ENCODE data around the gene NTPCR.

Gene NTPCR

GRCh38 chr1:232965124-232965911, 14.9 kb downstream of the NTPCR start:
- DNase-seq, result no peak

- no peak for DNase-seq
Measured at GRCh38 chr1:232965912-232966217, 15.5 kb downstream of the NTPCR start.

- no peak for DNase-seq
Measured at GRCh38 chr1:232966663-232967062, 16.3 kb downstream of the NTPCR start.

GRCh38 chr1:232968391-232968790, 18.0 kb downstream of the NTPCR start:
- no peak for DNase-seq

- DNase-seq, result no peak
Measured at GRCh38 chr1:232968965-232969364, 18.6 kb downstream of the NTPCR start.

- DNase-seq, result no peak
Measured at GRCh38 chr1:232969799-232970198, 19.4 kb downstream of the NTPCR start.

GRCh38 chr1:232970508-232970907, 20.1 kb downstream of the NTPCR start:
- no peak for DNase-seq

GRCh38 chr1:232973652-232974611, 23.5 kb downstream of the NTPCR start:
- DNase-seq, result no peak

GRCh38 chr1:232974971-232975370, 24.6 kb downstream of the NTPCR start:
- no peak for DNase-seq

GRCh38 chr1:232978091-232978634, 27.8 kb downstream of the NTPCR start:
- DNase-seq, result no peak

GRCh38 chr1:232978815-232979214, 28.4 kb downstream of the NTPCR start:
- DNase-seq, result no peak

- no peak for DNase-seq
Measured at GRCh38 chr1:232979558-232979957, 29.1 kb downstream of the NTPCR start.

GRCh38 chr1:232980355-232980978, 30.1 kb downstream of the NTPCR start:
- no peak for DNase-seq

GRCh38 chr1:232980986-232981560, 30.7 kb downstream of the NTPCR start:
- DNase-seq, result no peak

- no peak for DNase-seq
Measured at GRCh38 chr1:232982238-232982944, 32.0 kb downstream of the NTPCR start.

GRCh38 chr1:232983375-232983774, 33.0 kb downstream of the NTPCR start:
- DNase-seq, result no peak

GRCh38 chr1:232983817-232984567, 33.6 kb downstream of the NTPCR start:
- no peak for DNase-seq

GRCh38 chr1:232984577-232985425, 34.4 kb downstream of the NTPCR start:
- DNase-seq, result no peak

GRCh38 chr1:232985882-232986526, 35.6 kb downstream of the NTPCR start:
- no peak for DNase-seq

- no peak for DNase-seq
Measured at GRCh38 chr1:232986527-232986922, 36.1 kb downstream of the NTPCR start.
